ENCODE measurements around the gene RNU1-1.
"Not testable (repeated sequence)": the region's sequence is repeated elsewhere in the genome, so short reads cannot be mapped to it uniquely, and the experiment has no call there.

GRCh38 chr1:16500466-16500865, 13.6 kb downstream of the RNU1-1 start:
- not testable (repeated sequence) for TF ChIP-seq CTCF (IDR thresholded peaks at IDR 0.05); EZH2 (IDR thresholded peaks at IDR 0.05; ENCODE audit: borderline replicate concordance, insufficient read depth, low read depth, low read length, poor library complexity, severe bottlenecking)
